AG09319 (cell line): ENCODE results near the gene VPS54.

Source experiments
- DNase-seq: peaks from one replicate; pipeline ENCODE4 v3.0.0-alpha.2; 2010; ENCODE audit warnings: low read depth; ENCODE audit errors: extremely low read depth
- CTCF ChIP-seq: IDR thresholded peaks from 2 replicates; pipeline ENCODE4 v1.5.1; 2011; ENCODE audit warnings: low read depth, mild to moderate bottlenecking, inconsistent platforms, low read length, moderate library complexity

VPS54 gene

GRCh38 chr2:63878486-63878885 is 140.7 kb downstream of the VPS54 start:
- DNase-seq = no peak
- TF ChIP-seq CTCF = no peak

GRCh38 chr2:63876311-63876710 is 142.9 kb downstream of the VPS54 start:
- DNase-seq = no peak

GRCh38 chr2:63875559-63876245 is 143.5 kb downstream of the VPS54 start:
- TF ChIP-seq CTCF = no peak
- no peak for DNase-seq

More at GRCh38 chr2:63876311-63876710, 142.9 kb downstream of the VPS54 start:
- TF ChIP-seq CTCF = no peak

- DNase-seq = peak; percentile 71
- no peak for TF ChIP-seq CTCF
Observed at GRCh38 chr2:63875131-63875527, 144.1 kb downstream of the VPS54 start.

- no peak for DNase-seq
- TF ChIP-seq CTCF = no peak
Observed at GRCh38 chr2:63874204-63875130, 144.8 kb downstream of the VPS54 start.

- DNase-seq = no peak
- TF ChIP-seq CTCF = no peak
Observed at GRCh38 chr2:63872571-63873328, 146.5 kb downstream of the VPS54 start.

- DNase-seq = no peak
- no peak for TF ChIP-seq CTCF
Observed at GRCh38 chr2:63871864-63872263, 147.4 kb downstream of the VPS54 start.
